Measurements from ENCODE around the gene SIX6. TPM values are rescaled to one million over a fixed set of nuclear protein-coding genes. Genes with fewer than 3 reads are reported as not detected.

SIX6 gene
- total RNA-seq, 1 experiment from 2014 or later = not detected

- BruUV-seq (replicated peaks) = no TSS peak
- DNase-seq = no peak
- Mint-ChIP-seq H3K27ac (ENCODE audit: unreplicated experiment) (no peak overlapping the region), H3K4me3 (ENCODE audit: low read depth, unreplicated experiment) (no peak overlapping the region), H3K27me3 (ENCODE audit: unreplicated experiment) (peaks cover 1% of the 10 kb centered on the region), H3K9me3 (ENCODE audit: low read depth, unreplicated experiment) (no peaks in the 10 kb centered on the region), H3K36me3 (ENCODE audit: insufficient read depth, unreplicated experiment) (no peaks in the 10 kb centered on the region), H3K4me1 (ENCODE audit: low read depth, unreplicated experiment) (peaks cover 6% of the 10 kb centered on the region)
- CTCF ChIA-PET = no interaction called here
- TF ChIP-seq CTCF (IDR thresholded peaks at IDR 0.05; ENCODE audit: unreplicated experiment) = no peak
- intact Hi-C loops (cut with micrococcal nuclease; ENCODE audit: unreplicated experiment) = no loop called here
Observed at GRCh38 chr14:60537663-60538062, 28.7 kb downstream of the SIX6 start.

DNA sequence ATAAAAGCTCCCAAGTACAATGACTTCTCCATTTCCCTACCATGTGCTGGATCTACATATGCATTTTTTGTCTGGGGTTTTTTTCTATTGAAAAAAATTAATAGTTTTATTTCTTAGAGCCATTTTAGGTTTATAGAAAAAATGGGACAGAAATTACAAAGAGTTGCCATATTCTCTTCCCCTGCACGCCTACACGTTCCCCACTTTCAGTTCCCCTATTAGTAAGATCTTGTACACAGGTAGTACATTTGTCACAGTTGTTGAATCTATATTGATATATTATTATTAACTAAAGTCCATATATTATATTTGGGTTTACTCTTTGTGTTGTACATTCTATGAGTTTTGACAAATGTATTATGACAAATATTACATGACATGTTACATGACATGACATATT is 35.7 kb downstream of the SIX6 start:
- BruUV-seq (replicated peaks) = no TSS peak
- H3K36me3 Mint-ChIP-seq (ENCODE audit: insufficient read depth, unreplicated experiment) = no peaks in the 10 kb centered on the region
- no peak for DNase-seq
- peaks cover 34% of the 10 kb centered on the region for H3K27me3 Mint-ChIP-seq (ENCODE audit: unreplicated experiment)
- H3K27ac Mint-ChIP-seq (ENCODE audit: unreplicated experiment) = no peak overlapping the region
- no peak overlapping the region for H3K4me3 Mint-ChIP-seq (ENCODE audit: low read depth, unreplicated experiment)
- CTCF ChIA-PET = no interaction called here
- no peaks in the 10 kb centered on the region for H3K4me1 Mint-ChIP-seq (ENCODE audit: low read depth, unreplicated experiment)
- TF ChIP-seq CTCF (IDR thresholded peaks at IDR 0.05; ENCODE audit: unreplicated experiment) = no peak
- H3K9me3 Mint-ChIP-seq (ENCODE audit: low read depth, unreplicated experiment) = peaks cover 9% of the 10 kb centered on the region
- intact Hi-C loops (cut with micrococcal nuclease; ENCODE audit: unreplicated experiment) = no loop called here

DNA sequence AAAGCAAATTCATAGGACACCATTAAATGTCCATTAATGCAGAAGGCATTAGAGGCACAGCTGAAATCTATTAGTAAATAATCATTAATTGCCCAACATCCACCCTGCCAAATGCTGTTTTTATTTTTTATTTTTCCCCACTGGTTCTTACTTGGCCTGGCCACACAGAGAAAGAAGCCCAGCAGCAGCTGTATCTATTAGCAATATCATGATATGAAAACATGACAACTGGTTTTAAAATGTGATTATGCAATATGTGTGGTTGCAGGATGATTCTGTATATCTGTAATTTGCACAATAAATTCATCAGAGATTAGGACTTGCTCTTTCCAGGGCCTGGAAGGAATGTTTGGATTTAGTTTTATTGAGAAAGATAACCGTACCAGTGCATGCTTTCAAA is 44.9 kb downstream of the SIX6 start:
- DNase-seq = no peak
- no peak overlapping the region for H3K4me3 Mint-ChIP-seq (ENCODE audit: low read depth, unreplicated experiment)
- peaks cover 19% of the 10 kb centered on the region for H3K27me3 Mint-ChIP-seq (ENCODE audit: unreplicated experiment)
- H3K9me3 Mint-ChIP-seq (ENCODE audit: low read depth, unreplicated experiment) = peaks cover 2% of the 10 kb centered on the region
- H3K36me3 Mint-ChIP-seq (ENCODE audit: insufficient read depth, unreplicated experiment) = no peaks in the 10 kb centered on the region
- intact Hi-C loops (cut with micrococcal nuclease; ENCODE audit: unreplicated experiment) = loop anchor here (10.0 kb wide), 1 partner anchor 589 kb away; no protein-coding TSS in a partner anchor
- BruUV-seq (replicated peaks) = no TSS peak
- no peak for TF ChIP-seq CTCF (IDR thresholded peaks at IDR 0.05; ENCODE audit: unreplicated experiment)
- no peaks in the 10 kb centered on the region for H3K4me1 Mint-ChIP-seq (ENCODE audit: low read depth, unreplicated experiment)
- CTCF ChIA-PET = no interaction called here
- H3K27ac Mint-ChIP-seq (ENCODE audit: unreplicated experiment) = no peak overlapping the region

DNA sequence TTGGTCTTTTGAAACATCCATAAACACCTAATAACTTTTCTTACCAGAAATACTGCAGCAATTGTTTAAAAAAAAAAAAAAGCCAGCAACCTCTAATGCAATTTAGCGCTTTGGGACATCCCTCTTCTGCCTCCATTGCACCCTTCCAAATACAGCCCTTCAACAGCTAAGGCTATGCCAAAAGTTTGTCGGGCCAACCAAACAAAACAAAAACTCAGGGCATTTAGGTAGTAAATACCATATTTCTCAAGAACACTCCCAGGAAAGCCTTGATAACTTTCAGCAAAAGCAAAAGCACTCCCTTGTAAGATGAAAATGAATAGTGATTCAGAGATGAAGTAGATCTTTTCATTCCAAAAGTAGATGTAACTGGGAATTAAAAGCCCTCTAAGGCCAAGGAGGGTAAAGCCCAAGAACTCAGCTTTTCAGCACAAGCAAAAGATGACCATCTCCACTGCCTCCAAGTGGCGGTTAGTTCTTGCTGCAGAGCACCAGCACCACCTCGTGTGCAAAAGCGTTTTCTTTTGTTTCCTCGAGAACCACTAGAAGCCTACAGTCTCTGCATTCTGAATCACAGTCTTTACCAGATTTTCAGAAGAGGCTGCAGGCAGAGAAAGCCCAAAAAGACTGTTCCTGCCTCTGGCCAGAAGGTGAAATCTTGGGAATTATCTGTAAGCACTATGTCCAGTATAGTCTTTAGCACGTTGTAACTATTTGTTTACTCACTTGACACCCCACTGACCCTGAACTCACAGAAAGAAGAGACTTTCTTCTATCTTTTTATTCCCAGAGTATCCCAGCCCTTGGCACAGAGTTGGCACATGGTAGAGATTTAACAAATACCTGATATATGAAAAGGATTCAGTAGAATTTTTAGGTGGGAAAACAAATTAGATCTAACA is 53.1 kb downstream of the SIX6 start:
- DNase-seq = peak; percentile 56
- Mint-ChIP-seq H3K4me3 (ENCODE audit: low read depth, unreplicated experiment) (no peak overlapping the region), H3K36me3 (ENCODE audit: insufficient read depth, unreplicated experiment) (no peaks in the 10 kb centered on the region), H3K27me3 (ENCODE audit: unreplicated experiment) (no peaks in the 10 kb centered on the region), H3K4me1 (ENCODE audit: low read depth, unreplicated experiment) (no peaks in the 10 kb centered on the region), H3K9me3 (ENCODE audit: low read depth, unreplicated experiment) (no peaks in the 10 kb centered on the region), H3K27ac (ENCODE audit: unreplicated experiment) (no peak overlapping the region)
- CTCF ChIA-PET = interaction anchor here (0.7 to 1.8 kb wide), 3 partner anchors 211 to 231 kb away, joined by 4 to 13 read pairs (median 5); no protein-coding TSS in a partner anchor
- intact Hi-C loops (cut with micrococcal nuclease; ENCODE audit: unreplicated experiment) = loop anchor here (5.0 to 10.0 kb wide), 2 partner anchors 307 to 500 kb away; no protein-coding TSS in a partner anchor
- no TSS peak for BruUV-seq (replicated peaks)
- peak; percentile 45 for TF ChIP-seq CTCF (IDR thresholded peaks at IDR 0.05; ENCODE audit: unreplicated experiment)

Other genes with a start within 250 kb of the SIX6 start
- gene C14orf39, start 23.1 kb upstream of the SIX6 start, total RNA-seq (2022) = not detected in 2 replicates
- gene SIX1, start 140.3 kb downstream of the SIX6 start, total RNA-seq (2022) = 4.6 and 6.7 TPM in 2 replicates
- gene SIX4, start 215.2 kb downstream of the SIX6 start, total RNA-seq (2022) = 20.9 and 22.8 TPM in 2 replicates
- gene MNAT1, start 225.6 kb downstream of the SIX6 start, total RNA-seq (2022) = 44.6 and 48.0 TPM in 2 replicates